HepG2 (cell line): ENCODE measurements around the gene PTCD2. TPM values are rescaled to one million over a fixed set of nuclear protein-coding genes. Genes with fewer than 3 reads are reported as not detected.
A peak's percentile ranks its signal among the peaks of the same experiment; 100 is the strongest.

Source experiments
- DZIP1 ChIP-seq: sonication (generic); formaldehyde crosslinking; IDR thresholded peaks from 2 replicates; pipeline ENCODE4 v1.5.0; 2020; ENCODE audit warnings: mild to moderate bottlenecking, missing genetic modification reagents
- EP300 ChIP-seq, 3 experiments: sonication (generic) in 1 of 3; formaldehyde crosslinking in 1 of 3; IDR thresholded peaks; 2 replicates each; pipeline versions ENCODE4 v1.5.1 to v1.6.1; 2011 to 2020; ENCODE audit warnings: low read depth in 2 of 3, low read length in 2 of 3, borderline replicate concordance in 1 of 3, improper control_type of control experiment in 1 of 3, mild to moderate bottlenecking in 1 of 3, missing genetic modification reagents in 1 of 3, moderate library complexity in 1 of 3
- RCOR2 ChIP-seq: IDR thresholded peaks from 2 replicates; pipeline ENCODE4 v1.6.1; 2016; ENCODE audit warnings: missing biosample characterization, missing genetic modification reagents
- SAFB2 ChIP-seq: sonication (generic); formaldehyde crosslinking; IDR thresholded peaks from 2 replicates; pipeline ENCODE4 v1.5.1; 2020; ENCODE audit warnings: missing genetic modification reagents, low read depth, mild to moderate bottlenecking, borderline replicate concordance
- YEATS2 ChIP-seq: sonication (generic); formaldehyde crosslinking; IDR thresholded peaks from 2 replicates; pipeline ENCODE4 v1.4.0; 2020; ENCODE audit warnings: missing genetic modification reagents, borderline replicate concordance
- ZNF30 ChIP-seq: sonication (generic); formaldehyde crosslinking; IDR thresholded peaks from 2 replicates; pipeline ENCODE4 v1.5.0; 2020; ENCODE audit warnings: mild to moderate bottlenecking, missing genetic modification reagents
- ZNF318 ChIP-seq: sonication (generic); formaldehyde crosslinking; IDR thresholded peaks from 2 replicates; pipeline ENCODE4 v1.4.0; 2020; ENCODE audit warnings: mild to moderate bottlenecking, missing genetic modification reagents
- ZNF441 ChIP-seq: sonication (generic); formaldehyde crosslinking; IDR thresholded peaks from 2 replicates; pipeline ENCODE4 v1.7.0; 2021; ENCODE audit warnings: missing genetic modification reagents, borderline replicate concordance
- ZNF563 ChIP-seq: sonication (generic); formaldehyde crosslinking; IDR thresholded peaks from 2 replicates; pipeline ENCODE4 v1.8.0; 2022; ENCODE audit warnings: mild to moderate bottlenecking, moderate library complexity, missing genetic modification reagents
- polyA plus RNA-seq, 8 experiments: library from polyadenylated mRNA; depleted of rRNA in 3 of 8; stranded (reverse) in 7 of 8; unstranded in 1 of 8; fragments of >200 nt; fragmentation: Illumina TruSeq in 4 of 8; extraction: Trizol in 4 of 8; gene quantifications; 2 replicates each; pipeline versions ENCODE4 v1.2.1 to v1.2.3, GENCODE V29; 2011 to 2016; ENCODE audit warnings: low read depth in 4 of 8, missing spikeins in 1 of 8, mixed read lengths in 1 of 8; ENCODE audit not compliant: insufficient read depth in 1 of 8
- total RNA-seq, 5 experiments: library from RNA; depleted of rRNA; stranded (reverse); fragments of >200 nt; fragmentation: Illumina TruSeq; extraction: Trizol; gene quantifications; 2 replicates each; pipeline ENCODE4 v1.2.3, GENCODE V29; 2016; ENCODE audit warnings: low read depth in 1 of 5
- TF ChIP-seq, protein P1 (sequence below): sonication (generic); formaldehyde crosslinking; IDR thresholded peaks from 2 replicates; pipeline ENCODE4 v1.5.1; 2020; ENCODE audit warnings: missing genetic modification reagents, mild to moderate bottlenecking, borderline replicate concordance
- TF ChIP-seq, protein P2 (sequence below): sonication (generic); formaldehyde crosslinking; IDR thresholded peaks from 2 replicates; pipeline ENCODE4 v1.4.0; 2020; ENCODE audit warnings: missing genetic modification reagents, borderline replicate concordance

PTCD2 gene
- total and polyA plus RNA-seq, 2 of the 13 experiments (the other 11 are each of a cell fraction or from before 2014, with no cell fraction given): 5.3 to 6.4 TPM

GRCh38 chr5:72319976-72320752 is at the start of gene PTCD2, which contains the start of gene MRPS27 (continued):
- TF ChIP-seq, protein P1, sequence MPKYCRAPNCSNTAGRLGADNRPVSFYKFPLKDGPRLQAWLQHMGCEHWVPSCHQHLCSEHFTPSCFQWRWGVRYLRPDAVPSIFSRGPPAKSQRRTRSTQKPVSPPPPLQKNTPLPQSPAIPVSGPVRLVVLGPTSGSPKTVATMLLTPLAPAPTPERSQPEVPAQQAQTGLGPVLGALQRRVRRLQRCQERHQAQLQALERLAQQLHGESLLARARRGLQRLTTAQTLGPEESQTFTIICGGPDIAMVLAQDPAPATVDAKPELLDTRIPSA: no peak
- peak; percentile 10; the same call in 1 of the 2 replicates for TF ChIP-seq ZNF30 (CRISPR knock-in tag)
- no peak for TF ChIP-seq ZNF441 (CRISPR knock-in tag)
- 0 out of 2 replicates have a peak, but pooled peaks have one; percentile 15 for TF ChIP-seq RCOR2
- TF ChIP-seq YEATS2 (CRISPR knock-in tag): peak; percentile 79
- TF ChIP-seq SAFB2 (CRISPR knock-in tag): no peak
- TF ChIP-seq DZIP1 (CRISPR knock-in tag): no peak; the same call in 1 of the 2 replicates
- peak; percentile 86; the same call in 1 of the 2 replicates for TF ChIP-seq ZNF318 (CRISPR knock-in tag)
- peak; percentile 17; the same call in 1 of the 2 replicates for TF ChIP-seq ZNF563 (CRISPR knock-in tag)
- TF ChIP-seq, protein P2, sequence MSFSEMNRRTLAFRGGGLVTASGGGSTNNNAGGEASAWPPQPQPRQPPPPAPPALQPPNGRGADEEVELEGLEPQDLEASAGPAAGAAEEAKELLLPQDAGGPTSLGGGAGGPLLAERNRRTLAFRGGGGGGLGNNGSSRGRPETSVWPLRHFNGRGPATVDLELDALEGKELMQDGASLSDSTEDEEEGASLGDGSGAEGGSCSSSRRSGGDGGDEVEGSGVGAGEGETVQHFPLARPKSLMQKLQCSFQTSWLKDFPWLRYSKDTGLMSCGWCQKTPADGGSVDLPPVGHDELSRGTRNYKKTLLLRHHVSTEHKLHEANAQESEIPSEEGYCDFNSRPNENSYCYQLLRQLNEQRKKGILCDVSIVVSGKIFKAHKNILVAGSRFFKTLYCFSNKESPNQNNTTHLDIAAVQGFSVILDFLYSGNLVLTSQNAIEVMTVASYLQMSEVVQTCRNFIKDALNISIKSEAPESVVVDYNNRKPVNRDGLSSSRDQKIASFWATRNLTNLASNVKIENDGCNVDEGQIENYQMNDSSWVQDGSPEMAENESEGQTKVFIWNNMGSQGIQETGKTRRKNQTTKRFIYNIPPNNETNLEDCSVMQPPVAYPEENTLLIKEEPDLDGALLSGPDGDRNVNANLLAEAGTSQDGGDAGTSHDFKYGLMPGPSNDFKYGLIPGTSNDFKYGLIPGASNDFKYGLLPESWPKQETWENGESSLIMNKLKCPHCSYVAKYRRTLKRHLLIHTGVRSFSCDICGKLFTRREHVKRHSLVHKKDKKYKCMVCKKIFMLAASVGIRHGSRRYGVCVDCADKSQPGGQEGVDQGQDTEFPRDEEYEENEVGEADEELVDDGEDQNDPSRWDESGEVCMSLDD (CRISPR knock-in tag): 0 out of 2 replicates have a peak, but pooled peaks have one; percentile 24
- TF ChIP-seq EP300 (IDR thresholded peaks at IDR 0.05; ENCODE audit: low read depth in 2 of 2, low read length in 2 of 2): 0 out of 4 replicates have a peak, but pooled peaks of 1 of the 2 experiments have one; percentile 18
- TF ChIP-seq EP300 (CRISPR knock-in tag; IDR thresholded peaks at IDR 0.05; ENCODE audit: borderline replicate concordance): no peak
